HepG2 (cell line): Measurements from ENCODE around the gene CDC42EP5. TPM values are rescaled to one million over a fixed set of nuclear protein-coding genes. Genes with fewer than 3 reads are reported as not detected.

Experiments
- ATAC-seq: fragments of 200-7000 bp; cut with Tn5 transposase; 3 replicates; pipeline ENCODE4 v1.9.1; 2020; ENCODE audit warnings: mild to moderate bottlenecking, moderate library complexity
- BruUV-seq: library from RNA; stranded (reverse); fragments of 400-500 nt; replicated peaks from 2 replicates; lab custom pipeline; 2021; lab: Mats Ljungman, UMichigan
- CTCF ChIA-PET: fragments of 300-600 bp; formaldehyde crosslinking; extraction: SDS; loops from one replicate; lab custom pipeline; 2021; ENCODE audit warnings: low total read pairs, inconsistent platforms, low intra/inter-chr PET ratio; lab: Yijun Ruan, JAX
- POLR2A ChIA-PET: fragments of 350-600 bp; sonication (Branson Sonifier 250); formaldehyde crosslinking; loops from one replicate; lab custom pipeline; 2020; ENCODE audit warnings: antibody characterized with exemption, inconsistent platforms; lab: Yijun Ruan, JAX
- DNase-seq: peaks from one replicate; pipeline ENCODE4 v3.0.0-alpha.2; 2015; ENCODE audit warnings: low spot score
- FAIRE-seq: peaks from 3 replicates; lab custom pipeline; 2011; peaks lifted over from hg19 to GRCh38; lab: Jason Lieb, UNC
- H2AFZ ChIP-seq: one replicate; pipeline ENCODE4 v1.6.1; 2011; ENCODE audit warnings: low read length, inconsistent platforms
- H3K27ac ChIP-seq: fragments of 300-600 bp; 3 replicates; pipeline ENCODE4 v1.8.0; 2011; ENCODE audit warnings: mixed run types, mild to moderate bottlenecking, mixed read lengths, low read length, inconsistent platforms; ENCODE audit not compliant: insufficient read depth; ENCODE audit errors: extremely low read length
- H3K27me3 ChIP-seq, 2 experiments: fragments of 200-600 bp in 1 of 2; 2 replicates in 1 of 2; 3 replicates in 1 of 2; pipeline versions ENCODE4 v1.6.0 to v1.8.0; 2011; ENCODE audit warnings: low read length in 2 of 2, mild to moderate bottlenecking in 2 of 2, moderate library complexity in 2 of 2, inconsistent platforms in 1 of 2; ENCODE audit not compliant: insufficient read depth in 2 of 2, control insufficient read depth in 1 of 2
- H3K36me3 ChIP-seq, 2 experiments: fragments of 200-600 bp in 1 of 2; replicated peaks in 1 of 2; 2 replicates in 1 of 2; 3 replicates in 1 of 2; pipeline versions ENCODE4 v1.5.1 to v1.8.0; 2011; ENCODE audit warnings: low read length in 2 of 2, inconsistent platforms in 1 of 2; ENCODE audit not compliant: insufficient read depth in 2 of 2, control insufficient read depth in 1 of 2
- H3K4me1 ChIP-seq: 2 replicates; pipeline ENCODE4 v1.5.1; 2012; ENCODE audit warnings: low read length, inconsistent platforms; ENCODE audit not compliant: insufficient read depth
- H3K4me2 ChIP-seq: 2 replicates; pipeline ENCODE4 v1.6.0; 2011; ENCODE audit warnings: low read depth, low read length, inconsistent platforms
- H3K4me3 ChIP-seq, 3 experiments: fragments of 200-600 bp in 1 of 3; sonication (generic), shearing (Covaris generic) in 1 of 3; replicated peaks in 1 of 3; 2 replicates each; pipeline ENCODE4 v1.5.1; 2011 to 2016; ENCODE audit warnings: low read length in 3 of 3, inconsistent platforms in 2 of 3, low read depth in 2 of 3, mild to moderate bottlenecking in 2 of 3, control low read depth in 1 of 3, mixed read lengths in 1 of 3; ENCODE audit not compliant: insufficient read depth in 1 of 3
- H3K79me2 ChIP-seq: one replicate; pipeline ENCODE4 v1.6.1; 2011; ENCODE audit warnings: low read length, inconsistent platforms; ENCODE audit not compliant: insufficient read depth
- H3K9ac ChIP-seq: 2 replicates; pipeline ENCODE4 v1.6.0; 2011; ENCODE audit warnings: mild to moderate bottlenecking, low read depth, low read length, inconsistent platforms; ENCODE audit not compliant: insufficient read depth
- H3K9me3 ChIP-seq: 2 replicates; pipeline ENCODE4 v1.5.1; 2012; ENCODE audit warnings: mild to moderate bottlenecking, low read length
- H4K20me1 ChIP-seq: 2 replicates; pipeline ENCODE4 v1.6.0; 2011; ENCODE audit warnings: inconsistent platforms, mild to moderate bottlenecking, low read length, moderate library complexity; ENCODE audit not compliant: insufficient read depth
- AGO2 ChIP-seq: fragments of 200-400 bp; formaldehyde crosslinking; optimal IDR thresholded peaks from 2 replicates; pipeline ENCODE3; 2017; ENCODE audit warnings: mild to moderate bottlenecking, low read depth, low read length, moderate library complexity
- CREM ChIP-seq, 2 experiments: sonication (generic) in 1 of 2; formaldehyde crosslinking in 1 of 2; IDR thresholded peaks; 2 replicates each; pipeline versions ENCODE4 v1.4.0 to v1.6.1; 2016 to 2020; ENCODE audit warnings: antibody characterized with exemption in 1 of 2, mild to moderate bottlenecking in 1 of 2, missing genetic modification reagents in 1 of 2
- EP300 ChIP-seq, 3 experiments: sonication (generic) in 1 of 3; formaldehyde crosslinking in 1 of 3; IDR thresholded peaks; 2 replicates each; pipeline versions ENCODE4 v1.5.1 to v1.6.1; 2011 to 2020; ENCODE audit warnings: low read depth in 2 of 3, low read length in 2 of 3, borderline replicate concordance in 1 of 3, improper control_type of control experiment in 1 of 3, mild to moderate bottlenecking in 1 of 3, missing genetic modification reagents in 1 of 3, moderate library complexity in 1 of 3
- FOXO4 ChIP-seq: sonication (generic); formaldehyde crosslinking; conservative IDR thresholded peaks from 2 replicates; pipeline ENCODE4 v1.8.1; 2023; ENCODE audit warnings: missing genetic modification reagents
- HOXA9 ChIP-seq: sonication (generic); formaldehyde crosslinking; IDR thresholded peaks from 2 replicates; pipeline ENCODE4 v1.8.1; 2022; ENCODE audit warnings: missing genetic modification reagents, mild to moderate bottlenecking, moderate library complexity, borderline replicate concordance
- IRF9 ChIP-seq: sonication (generic); formaldehyde crosslinking; IDR thresholded peaks from 2 replicates; pipeline ENCODE4 v1.8.0; 2022; ENCODE audit warnings: missing genetic modification reagents, mild to moderate bottlenecking, borderline replicate concordance
- JDP2 ChIP-seq: sonication (generic); formaldehyde crosslinking; IDR thresholded peaks from 2 replicates; pipeline ENCODE4 v1.8.1; 2022; ENCODE audit warnings: missing genetic modification reagents, borderline replicate concordance
- KDM5A ChIP-seq: fragments of 200-600 bp; sonication (generic); IDR thresholded peaks from 2 replicates; pipeline ENCODE4 v1.7.0; 2018; ENCODE audit warnings: antibody characterized with exemption, mild to moderate bottlenecking, low read length, borderline replicate concordance
- KLF15 ChIP-seq: sonication (generic); formaldehyde crosslinking; IDR thresholded peaks from 2 replicates; pipeline ENCODE4 v1.8.1; 2023; ENCODE audit warnings: borderline replicate concordance, mild to moderate bottlenecking, inconsistent platforms, missing genetic modification reagents, mixed read lengths
- POLR2G ChIP-seq: fragments of 200-400 bp; formaldehyde crosslinking; IDR thresholded peaks from 2 replicates; pipeline ENCODE4 v1.6.1; 2018; ENCODE audit warnings: mild to moderate bottlenecking, low read depth, low read length, moderate library complexity
- REST ChIP-seq, 2 experiments: IDR thresholded peaks; 2 replicates each; pipeline ENCODE4 v1.6.1; 2011 to 2012; ENCODE audit warnings: low read length in 2 of 2, borderline replicate concordance in 1 of 2, low read depth in 1 of 2, mild to moderate bottlenecking in 1 of 2, moderate library complexity in 1 of 2
- YEATS2 ChIP-seq: sonication (generic); formaldehyde crosslinking; IDR thresholded peaks from 2 replicates; pipeline ENCODE4 v1.4.0; 2020; ENCODE audit warnings: missing genetic modification reagents, borderline replicate concordance
- ZFP36L2 ChIP-seq: sonication (generic); formaldehyde crosslinking; IDR thresholded peaks from 2 replicates; pipeline ENCODE4 v1.4.0; 2020; ENCODE audit warnings: missing genetic modification reagents
- ZNF337 ChIP-seq: sonication (generic); formaldehyde crosslinking; IDR thresholded peaks from 2 replicates; pipeline ENCODE4 v1.5.1; 2020; ENCODE audit warnings: missing genetic modification reagents, low read depth, mild to moderate bottlenecking, borderline replicate concordance
- ZNF563 ChIP-seq: sonication (generic); formaldehyde crosslinking; IDR thresholded peaks from 2 replicates; pipeline ENCODE4 v1.8.0; 2022; ENCODE audit warnings: mild to moderate bottlenecking, moderate library complexity, missing genetic modification reagents
- WGBS: methylation state at CpG from one replicate; pipeline ENCODE4 v1.1.6; 2017; ENCODE audit warnings: low lambda C conversion rate; 5-methylcytosine and 5-hydroxymethylcytosine counted together
- in situ Hi-C: cut with HindIII; loops from 2 replicates; pipeline ENCODE4 v1.10.0; 2017; ENCODE audit warnings: low pct_unique_long_range_greater_than_20kb; ENCODE audit not compliant: extremely low pct_ligation_motif_present
- intact Hi-C: fragments of 100-400 bp; cut with micrococcal nuclease; formaldehyde crosslinking; loops from one replicate; pipeline ENCODE4 v1.10.0; 2022; ENCODE audit not compliant: unreplicated experiment
- polyA plus RNA-seq, 8 experiments: library from polyadenylated mRNA; depleted of rRNA in 3 of 8; stranded (reverse) in 7 of 8; unstranded in 1 of 8; fragments of >200 nt; fragmentation: Illumina TruSeq in 4 of 8; extraction: Trizol in 4 of 8; gene quantifications; 2 replicates each; pipeline versions ENCODE4 v1.2.1 to v1.2.3, GENCODE V29; 2011 to 2016; ENCODE audit warnings: low read depth in 4 of 8, missing spikeins in 1 of 8, mixed read lengths in 1 of 8; ENCODE audit not compliant: insufficient read depth in 1 of 8
- total RNA-seq, 5 experiments: library from RNA; depleted of rRNA; stranded (reverse); fragments of >200 nt; fragmentation: Illumina TruSeq; extraction: Trizol; gene quantifications; 2 replicates each; pipeline ENCODE4 v1.2.3, GENCODE V29; 2016; ENCODE audit warnings: low read depth in 1 of 5
- TF ChIP-seq, protein P1 (sequence below): sonication (generic); formaldehyde crosslinking; IDR thresholded peaks from 2 replicates; pipeline ENCODE4 v1.4.0; 2020; ENCODE audit warnings: missing genetic modification reagents, borderline replicate concordance

The CDC42EP5 gene
- total and polyA plus RNA-seq, 2 of the 13 experiments (the other 11 are each of a cell fraction or from before 2014, with no cell fraction given) = 0.41 to 1.6 TPM

DNA sequence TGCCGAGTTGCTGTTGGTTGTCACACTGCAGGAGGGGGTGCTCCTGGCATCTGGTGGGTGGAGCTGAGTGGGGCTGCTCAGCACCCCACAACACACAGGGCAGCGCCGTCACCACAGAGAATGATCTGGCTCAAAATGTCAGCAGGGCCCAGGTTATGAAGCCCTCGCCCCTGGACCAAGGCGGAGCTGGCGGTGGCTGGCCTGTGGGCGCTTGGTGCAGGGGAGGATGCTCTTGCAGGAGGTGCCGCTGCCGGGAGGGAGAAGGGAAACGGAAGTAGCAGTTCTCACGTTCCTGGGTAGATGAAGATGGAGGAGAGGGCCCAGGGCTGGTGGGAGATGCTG, 38.3 kb downstream of the CDC42EP5 start:
- Histone ChIP-seq H3K9me3 (no peaks in the 10 kb centered on the region), H3K27me3 (no peaks in the 10 kb centered on the region; a peak in 1 of 5 replicates), H4K20me1 (peaks cover 4% of the 10 kb centered on the region; the same call in 1 of the 2 replicates), H3K36me3 (peaks cover 0 to 1% of the 10 kb centered on the region in 2 experiments; a peak in 1 of 5 replicates), H3K4me1 (no peaks in the 10 kb centered on the region), H3K27ac (no peak overlapping the region), H2AFZ (no peak overlapping the region), H3K79me2 (no peaks in the 10 kb centered on the region), H3K9ac (no peak overlapping the region), H3K4me2 (no peak overlapping the region), H3K4me3 (no peak overlapping the region)
- 99% methylated on average over 8 of the region's 11 CpGs for WGBS
- ATAC-seq (no peak), DNase-seq (no peak), FAIRE-seq (no peak)
- ChIA-PET CTCF (no interaction called here), POLR2A (no interaction called here)
- no TSS peak for BruUV-seq
- intact Hi-C loops (no loop called here), in situ Hi-C loops (no loop called here)
- TF ChIP-seq AGO2 (peak; percentile 84), ZFP36L2 (no peak), CREM (IDR thresholded peaks at IDR 0.05) (no peak), CREM (CRISPR knock-in tag; IDR thresholded peaks at IDR 0.05) (no peak), YEATS2 (CRISPR knock-in tag) (no peak), HOXA9 (CRISPR knock-in tag) (no peak), FOXO4 (CRISPR knock-in tag) (no peak), ZNF563 (CRISPR knock-in tag) (no peak), EP300 (IDR thresholded peaks at IDR 0.05; ENCODE audit: low read depth in 2 of 2, low read length in 2 of 2) (no peak), EP300 (CRISPR knock-in tag; IDR thresholded peaks at IDR 0.05; ENCODE audit: borderline replicate concordance) (no peak), ZNF337 (CRISPR knock-in tag) (no peak), REST (IDR thresholded peaks at IDR 0.05; ENCODE audit: borderline replicate concordance in 1 of 2, low read depth in 1 of 2, low read length in 2 of 2) (no peak), JDP2 (CRISPR knock-in tag) (no peak), KDM5A (no peak), IRF9 (CRISPR knock-in tag) (no peak), KLF15 (no peak), POLR2G (peak; percentile 37; the same call in 1 of the 2 replicates)
- TF ChIP-seq, protein P1, sequence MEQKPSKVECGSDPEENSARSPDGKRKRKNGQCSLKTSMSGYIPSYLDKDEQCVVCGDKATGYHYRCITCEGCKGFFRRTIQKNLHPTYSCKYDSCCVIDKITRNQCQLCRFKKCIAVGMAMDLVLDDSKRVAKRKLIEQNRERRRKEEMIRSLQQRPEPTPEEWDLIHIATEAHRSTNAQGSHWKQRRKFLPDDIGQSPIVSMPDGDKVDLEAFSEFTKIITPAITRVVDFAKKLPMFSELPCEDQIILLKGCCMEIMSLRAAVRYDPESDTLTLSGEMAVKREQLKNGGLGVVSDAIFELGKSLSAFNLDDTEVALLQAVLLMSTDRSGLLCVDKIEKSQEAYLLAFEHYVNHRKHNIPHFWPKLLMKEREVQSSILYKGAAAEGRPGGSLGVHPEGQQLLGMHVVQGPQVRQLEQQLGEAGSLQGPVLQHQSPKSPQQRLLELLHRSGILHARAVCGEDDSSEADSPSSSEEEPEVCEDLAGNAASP (CRISPR knock-in tag) = no peak
